Neutrophil (primary cell): ENCODE results near the gene FAM174C.

Experiments
- H3K27ac ChIP-seq: fragments of 200-600 bp; sonication (generic); 2 replicates; pipeline ENCODE4 v1.5.1; 2016; ENCODE audit warnings: mild to moderate bottlenecking, moderate library complexity
- H3K27me3 ChIP-seq: fragments of 200-600 bp; sonication (generic); 2 replicates; pipeline ENCODE4 v1.6.0; 2016; ENCODE audit warnings: mild to moderate bottlenecking
- H3K36me3 ChIP-seq: fragments of 200-600 bp; sonication (generic); 2 replicates; pipeline ENCODE4 v1.5.1; 2017
- H3K4me1 ChIP-seq, 2 experiments: fragments of 200-600 bp in 1 of 2; sonication (generic) in 1 of 2; 1 replicate in 1 of 2; 2 replicates in 1 of 2; pipeline versions ENCODE4 v1.5.1 to v1.6.1; 2013 to 2016; ENCODE audit warnings: low read depth in 1 of 2, low read length in 1 of 2, mild to moderate bottlenecking in 1 of 2, moderate library complexity in 1 of 2; ENCODE audit not compliant: control insufficient read depth in 1 of 2, insufficient read depth in 1 of 2
- H3K4me3 ChIP-seq, 2 experiments: fragments of 200-600 bp in 1 of 2; sonication (generic) in 1 of 2; 1 replicate in 1 of 2; 2 replicates in 1 of 2; pipeline ENCODE4 v1.5.1; 2013 to 2016; ENCODE audit warnings: low read depth in 1 of 2, low read length in 1 of 2, mild to moderate bottlenecking in 1 of 2, moderate library complexity in 1 of 2
- H3K9me3 ChIP-seq: fragments of 200-600 bp; sonication (generic); 2 replicates; pipeline ENCODE4 v1.5.1; 2016
- TF ChIP-seq, protein P1 (sequence below): fragments of 200-600 bp; sonication (generic); IDR thresholded peaks from 2 replicates; pipeline ENCODE4 v1.5.1; 2016; ENCODE audit warnings: antibody characterized with exemption

Gene FAM174C

DNA sequence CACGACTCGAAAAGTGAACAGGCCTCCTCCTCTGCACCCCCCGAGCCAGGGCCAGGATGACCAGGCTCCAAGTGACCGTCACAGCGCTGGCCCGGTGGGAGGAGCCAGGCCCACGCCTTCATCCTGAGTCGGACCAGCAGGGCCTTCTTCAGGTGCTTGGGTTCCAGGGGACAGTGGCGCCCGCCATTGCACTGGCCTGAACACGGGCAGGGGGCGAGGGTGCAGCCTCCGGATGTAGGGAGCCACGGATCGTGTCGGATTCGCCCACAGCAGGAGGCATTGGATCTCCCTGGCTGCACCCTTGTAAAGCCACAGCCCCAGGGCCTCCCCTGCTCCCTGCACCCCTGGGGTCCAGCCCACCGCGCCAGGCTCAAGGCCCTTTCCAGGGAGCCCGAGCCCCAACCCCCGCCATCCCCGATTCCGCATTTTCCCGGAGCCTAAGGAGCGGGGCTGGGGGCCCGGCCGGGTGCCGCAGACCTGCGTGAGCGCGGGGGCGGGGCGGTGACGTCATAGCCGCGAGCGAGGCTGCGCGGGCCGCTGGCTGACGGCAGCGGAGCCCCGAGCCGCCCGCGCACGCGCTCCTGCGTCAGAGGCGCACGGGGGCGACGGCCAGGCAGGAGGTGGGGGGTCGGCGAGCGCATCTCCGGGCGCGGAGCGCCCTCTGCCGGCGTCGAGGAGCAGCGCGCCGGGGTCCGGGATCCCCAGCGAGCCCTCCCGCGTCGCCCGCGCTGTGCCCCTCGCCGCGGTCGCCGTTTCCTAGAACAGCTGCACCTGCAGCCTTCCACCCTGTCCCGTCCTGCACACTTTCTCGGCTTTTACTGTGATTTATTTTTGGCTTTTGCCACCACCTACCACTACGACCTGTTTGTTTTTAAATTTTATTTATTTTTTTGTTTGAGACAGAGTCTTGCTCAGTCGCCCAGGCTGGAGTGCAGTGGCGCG lies 35.3 kb upstream of the FAM174C start:
- peaks cover 43 to 53% of the 10 kb centered on the region in 2 experiments for H3K4me1 ChIP-seq
- H3K27me3 ChIP-seq: peaks cover 58% of the 10 kb centered on the region
- peak overlapping the region; percentile 39 for H3K27ac ChIP-seq
- TF ChIP-seq, protein P1, sequence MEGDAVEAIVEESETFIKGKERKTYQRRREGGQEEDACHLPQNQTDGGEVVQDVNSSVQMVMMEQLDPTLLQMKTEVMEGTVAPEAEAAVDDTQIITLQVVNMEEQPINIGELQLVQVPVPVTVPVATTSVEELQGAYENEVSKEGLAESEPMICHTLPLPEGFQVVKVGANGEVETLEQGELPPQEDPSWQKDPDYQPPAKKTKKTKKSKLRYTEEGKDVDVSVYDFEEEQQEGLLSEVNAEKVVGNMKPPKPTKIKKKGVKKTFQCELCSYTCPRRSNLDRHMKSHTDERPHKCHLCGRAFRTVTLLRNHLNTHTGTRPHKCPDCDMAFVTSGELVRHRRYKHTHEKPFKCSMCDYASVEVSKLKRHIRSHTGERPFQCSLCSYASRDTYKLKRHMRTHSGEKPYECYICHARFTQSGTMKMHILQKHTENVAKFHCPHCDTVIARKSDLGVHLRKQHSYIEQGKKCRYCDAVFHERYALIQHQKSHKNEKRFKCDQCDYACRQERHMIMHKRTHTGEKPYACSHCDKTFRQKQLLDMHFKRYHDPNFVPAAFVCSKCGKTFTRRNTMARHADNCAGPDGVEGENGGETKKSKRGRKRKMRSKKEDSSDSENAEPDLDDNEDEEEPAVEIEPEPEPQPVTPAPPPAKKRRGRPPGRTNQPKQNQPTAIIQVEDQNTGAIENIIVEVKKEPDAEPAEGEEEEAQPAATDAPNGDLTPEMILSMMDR: peak; percentile 70
- H3K4me3 ChIP-seq: peak overlapping the region; percentile 65 to 67
- H3K36me3 ChIP-seq: no peaks in the 10 kb centered on the region
- H3K9me3 ChIP-seq: no peaks in the 10 kb centered on the region

DNA sequence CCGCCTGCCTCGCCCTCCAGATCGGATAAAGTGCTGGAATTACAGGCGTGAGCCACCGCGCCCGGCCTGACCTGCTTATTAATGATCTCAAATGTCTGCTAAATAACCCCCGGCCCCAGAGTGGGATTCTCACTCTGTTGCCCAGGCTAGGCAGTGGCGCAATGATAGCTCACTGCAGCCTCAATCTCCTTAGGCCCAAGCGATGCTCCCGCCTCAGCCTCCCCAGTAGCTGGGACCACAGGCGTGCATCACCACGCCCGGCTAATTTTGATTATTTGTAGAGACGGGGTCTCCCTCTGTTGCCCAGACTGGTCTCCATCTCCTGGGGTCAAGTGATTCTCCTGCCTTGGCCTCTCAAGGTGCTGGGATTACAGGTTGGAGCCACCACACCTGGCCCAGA lies 34.4 kb upstream of the FAM174C start:
- H3K4me3 ChIP-seq: peak overlapping the region; percentile 65 to 67
- TF ChIP-seq, protein P1: no peak
- H3K4me1 ChIP-seq: peaks cover 49 to 62% of the 10 kb centered on the region in 2 experiments
- no peaks in the 10 kb centered on the region for H3K36me3 ChIP-seq
- H3K27ac ChIP-seq: no peak overlapping the region
- no peaks in the 10 kb centered on the region for H3K9me3 ChIP-seq
- H3K27me3 ChIP-seq: peaks cover 50% of the 10 kb centered on the region

DNA sequence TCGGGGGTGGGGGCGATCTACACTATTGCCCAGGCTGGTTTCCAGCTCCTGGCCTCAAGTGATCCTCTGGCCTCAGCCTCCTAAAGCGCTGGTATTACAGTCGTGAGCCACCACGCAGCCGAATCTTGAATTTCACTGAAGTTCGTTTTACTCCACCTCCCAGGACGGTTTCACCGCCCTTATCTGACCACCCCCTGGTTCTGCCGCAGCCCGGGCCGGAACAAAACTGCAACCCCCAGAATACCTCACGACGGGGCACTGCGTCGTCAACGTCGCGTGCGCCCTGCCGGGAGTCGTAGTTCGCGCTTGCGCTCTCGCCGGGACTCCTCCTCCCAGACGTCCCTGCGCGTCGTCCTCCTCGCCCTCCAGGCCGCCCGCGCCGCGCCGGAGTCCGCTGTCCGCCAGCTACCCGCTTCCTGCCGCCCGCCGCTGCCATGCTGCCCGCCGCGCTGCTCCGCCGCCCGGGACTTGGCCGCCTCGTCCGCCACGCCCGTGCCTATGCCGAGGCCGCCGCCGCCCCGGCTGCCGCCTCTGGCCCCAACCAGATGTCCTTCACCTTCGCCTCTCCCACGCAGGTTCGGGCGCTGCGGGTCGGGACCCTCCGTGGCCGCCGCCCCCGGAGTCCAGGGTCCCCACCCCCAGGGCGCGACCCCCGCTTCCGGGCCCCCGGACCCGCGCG lies 33.8 kb upstream of the FAM174C start, which contains the start of gene ATP5F1D:
Gene ATP5F1D (plus strand): TSS at position 335 of the 679 bp plus-strand sequence. CDS start 100 bp downstream, at position 435.
- peaks cover 52 to 63% of the 10 kb centered on the region in 2 experiments for H3K4me1 ChIP-seq
- H3K36me3 ChIP-seq: no peaks in the 10 kb centered on the region
- H3K4me3 ChIP-seq: peak within 1 kb of the TSS; percentile 65 to 67
- peaks cover 44% of the 10 kb centered on the region for H3K27me3 ChIP-seq
- H3K27ac ChIP-seq: peak within 1 kb of the TSS; percentile 74
- H3K9me3 ChIP-seq: no peaks in the 10 kb centered on the region
- TF ChIP-seq, protein P1: peak; percentile 44

DNA sequence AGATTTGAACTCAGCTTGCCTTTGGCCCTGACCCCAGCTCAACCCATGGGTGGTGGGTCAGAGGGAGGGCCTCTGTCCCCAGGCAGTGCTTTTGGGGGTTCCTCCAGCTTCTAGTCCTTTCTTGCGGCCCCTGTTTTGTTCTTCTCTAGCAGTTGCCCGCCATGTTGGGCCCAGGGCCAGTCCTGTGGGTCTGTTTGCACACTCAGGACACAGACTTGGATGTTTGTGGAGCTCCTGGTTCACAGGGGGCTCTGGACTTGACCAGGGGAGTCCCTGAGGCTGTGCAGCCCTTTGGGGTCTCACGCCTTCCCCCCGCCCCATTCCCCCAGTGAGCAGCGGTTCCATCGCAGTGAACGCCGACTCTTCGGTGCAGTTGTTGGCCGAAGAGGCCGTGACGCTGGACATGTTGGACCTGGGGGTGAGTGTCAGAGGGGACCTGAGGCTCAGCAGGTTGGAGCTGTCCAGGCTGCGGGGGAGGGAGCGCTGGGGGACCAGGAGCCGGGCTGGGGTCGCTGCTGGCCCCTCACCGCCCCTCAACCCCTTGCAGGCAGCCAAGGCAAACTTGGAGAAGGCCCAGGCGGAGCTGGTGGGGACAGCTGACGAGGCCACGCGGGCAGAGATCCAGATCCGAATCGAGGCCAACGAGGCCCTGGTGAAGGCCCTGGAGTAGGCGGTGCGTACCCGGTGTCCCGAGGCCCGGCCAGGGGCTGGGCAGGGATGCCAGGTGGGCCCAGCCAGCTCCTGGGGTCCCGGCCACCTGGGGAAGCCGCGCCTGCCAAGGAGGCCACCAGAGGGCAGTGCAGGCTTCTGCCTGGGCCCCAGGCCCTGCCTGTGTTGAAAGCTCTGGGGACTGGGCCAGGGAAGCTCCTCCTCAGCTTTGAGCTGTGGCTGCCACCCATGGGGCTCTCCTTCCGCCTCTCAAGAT lies 31.3 kb upstream of the FAM174C start:
- Histone ChIP-seq H3K4me1 (peaks cover 56 to 68% of the 10 kb centered on the region in 2 experiments), H3K27me3 (peaks cover 20% of the 10 kb centered on the region), H3K36me3 (no peaks in the 10 kb centered on the region), H3K27ac (peak overlapping the region; percentile 85), H3K4me3 (peak overlapping the region; percentile 37 to 51), H3K9me3 (no peaks in the 10 kb centered on the region)
- TF ChIP-seq, protein P1: peak; percentile 90
